ENCODE results near the gene EXD3.

The EXD3 gene

DNA sequence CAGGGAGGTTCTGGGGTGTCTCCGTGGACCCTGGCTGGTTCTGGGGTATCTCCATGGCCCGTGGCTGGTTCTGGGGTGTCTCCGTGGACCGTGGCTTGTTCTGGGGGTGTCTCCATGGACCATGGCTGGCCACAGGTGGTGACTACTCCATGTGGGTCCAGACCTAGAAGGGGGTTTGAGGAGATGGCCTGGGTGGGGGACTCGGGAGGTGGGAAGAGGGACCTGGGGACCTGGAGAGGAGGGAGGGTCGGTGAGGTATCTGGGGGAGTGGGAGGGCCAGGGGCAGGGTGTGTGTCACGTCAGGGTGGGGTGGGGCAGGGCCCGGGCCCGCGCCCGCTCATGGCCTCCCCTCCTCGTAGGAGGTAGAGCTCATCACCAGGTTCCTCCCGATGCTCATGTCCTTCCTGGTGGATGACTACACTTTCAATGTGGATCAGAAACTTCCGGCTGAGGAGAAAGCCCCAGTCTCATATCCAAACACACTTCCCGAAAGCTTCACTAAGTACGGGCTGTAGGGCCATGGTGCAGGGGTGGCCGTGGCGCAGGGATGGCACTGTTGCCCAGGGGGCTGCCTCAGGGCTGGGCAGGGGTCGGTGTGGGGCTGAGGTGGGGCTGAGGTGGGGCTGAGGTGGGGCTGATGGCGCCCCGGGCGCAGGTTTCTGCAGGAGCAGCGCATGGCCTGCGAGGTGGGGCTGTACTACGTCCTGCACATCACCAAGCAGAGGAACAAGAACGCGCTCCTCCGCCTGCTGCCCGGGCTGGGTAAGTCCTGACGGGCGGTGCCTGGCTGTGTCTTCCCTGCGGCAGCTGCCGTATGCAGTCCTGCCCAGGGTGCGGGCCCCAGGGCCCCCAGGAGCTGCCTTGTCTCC is 156.1 kb downstream of the EXD3 start:
- H3K27me3 ChIP-seq (ENCODE audit: insufficient read depth, poor library complexity, severe bottlenecking), result no peaks in the 10 kb centered on the region
- no peak overlapping the region for H3K4me3 ChIP-seq (replicated peaks; ENCODE audit: insufficient read depth, low read length)
- DNase-seq (ENCODE audit: low read depth in 1 of 2, low spot score in 1 of 2), result no peak
- TF ChIP-seq POLR2AphosphoS5 (IDR thresholded peaks at IDR 0.05; ENCODE audit: low read depth) (no peak), GABPA (IDR thresholded peaks at IDR 0.05; ENCODE audit: low read depth) (no peak), REST (IDR thresholded peaks at IDR 0.05; ENCODE audit: insufficient replicate concordance, low read depth) (no peak), CTCF (IDR thresholded peaks at IDR 0.05; ENCODE audit: insufficient read depth, low read length) (no peak), SPI1 (IDR thresholded peaks at IDR 0.05; ENCODE audit: borderline replicate concordance, low read depth) (no peak)
- H3K27ac ChIP-seq (replicated peaks), result no peak overlapping the region

DNA sequence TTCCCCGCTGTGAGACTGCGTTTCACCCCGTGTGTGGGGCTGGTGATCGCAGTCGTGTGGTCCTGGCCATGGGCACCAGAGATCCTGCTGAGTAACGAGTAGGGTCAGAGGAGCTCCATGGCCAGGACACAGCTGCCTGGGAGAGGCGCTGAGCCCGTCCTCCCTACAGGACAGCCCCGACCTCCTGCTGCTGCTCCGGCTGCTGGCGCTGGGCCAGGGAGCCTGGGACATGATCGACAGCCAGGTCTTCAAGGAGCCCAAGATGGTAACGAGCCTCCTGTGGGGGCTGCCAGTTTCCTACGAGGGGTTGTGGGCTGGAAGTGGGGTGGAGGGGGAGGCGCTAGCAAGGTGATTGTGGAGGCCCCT is 156.8 kb downstream of the EXD3 start:
- no peaks in the 10 kb centered on the region for H3K27me3 ChIP-seq (ENCODE audit: insufficient read depth, poor library complexity, severe bottlenecking)
- H3K27ac ChIP-seq (replicated peaks), result no peak overlapping the region
- TF ChIP-seq POLR2AphosphoS5 (IDR thresholded peaks at IDR 0.05; ENCODE audit: low read depth) (no peak), CTCF (IDR thresholded peaks at IDR 0.05; ENCODE audit: insufficient read depth, low read length) (no peak), SPI1 (IDR thresholded peaks at IDR 0.05; ENCODE audit: borderline replicate concordance, low read depth) (no peak), REST (IDR thresholded peaks at IDR 0.05; ENCODE audit: insufficient replicate concordance, low read depth) (no peak), GABPA (IDR thresholded peaks at IDR 0.05; ENCODE audit: low read depth) (no peak)
- no peak for DNase-seq (ENCODE audit: low read depth in 1 of 2, low spot score in 1 of 2)
- no peak overlapping the region for H3K4me3 ChIP-seq (replicated peaks; ENCODE audit: insufficient read depth, low read length)

DNA sequence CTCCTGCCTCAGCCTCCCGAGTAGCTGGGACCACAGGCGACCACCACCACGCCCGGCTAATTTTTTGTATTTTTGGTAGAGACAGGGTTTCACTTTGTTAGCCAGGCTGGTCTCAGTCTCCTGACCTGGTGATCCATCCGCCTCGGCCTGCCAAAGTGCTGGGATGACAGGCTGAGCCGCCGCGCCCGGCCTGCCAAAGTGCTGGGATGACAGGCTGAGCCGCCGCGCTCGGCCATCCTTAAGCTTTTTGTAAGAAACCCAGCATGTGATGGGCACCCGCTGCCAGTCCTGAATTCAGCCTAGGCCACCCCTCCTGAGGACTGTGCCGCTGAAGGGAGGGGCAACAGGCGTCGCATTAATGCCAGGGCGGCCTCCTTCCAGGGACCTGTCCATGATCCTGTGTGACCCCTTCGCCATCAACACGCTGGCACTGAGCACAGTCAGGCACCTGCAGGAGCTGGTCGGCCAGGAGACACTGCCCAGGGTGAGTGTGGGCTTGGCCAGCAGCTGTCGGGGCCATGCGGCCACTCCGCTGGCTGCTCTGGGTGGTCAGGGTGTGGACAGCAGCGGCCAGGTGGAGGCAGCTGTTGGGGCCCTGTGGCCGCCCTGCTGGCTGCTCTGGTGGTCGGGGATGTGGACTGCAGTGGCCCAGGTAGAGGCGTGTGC is 157.3 kb downstream of the EXD3 start:
- TF ChIP-seq SPI1 (IDR thresholded peaks at IDR 0.05; ENCODE audit: borderline replicate concordance, low read depth) (no peak), REST (IDR thresholded peaks at IDR 0.05; ENCODE audit: insufficient replicate concordance, low read depth) (no peak), CTCF (IDR thresholded peaks at IDR 0.05; ENCODE audit: insufficient read depth, low read length) (no peak), POLR2AphosphoS5 (IDR thresholded peaks at IDR 0.05; ENCODE audit: low read depth) (no peak), GABPA (IDR thresholded peaks at IDR 0.05; ENCODE audit: low read depth) (no peak)
- Histone ChIP-seq H3K27me3 (ENCODE audit: insufficient read depth, poor library complexity, severe bottlenecking) (no peaks in the 10 kb centered on the region), H3K27ac (replicated peaks) (no peak overlapping the region), H3K4me3 (replicated peaks; ENCODE audit: insufficient read depth, low read length) (no peak overlapping the region)
- DNase-seq (ENCODE audit: low read depth in 1 of 2, low spot score in 1 of 2), result no peak

All from HL-60 (cell line).